ENCODE data around the gene LY86. TPM values are rescaled to one million over a fixed set of nuclear protein-coding genes. Genes with fewer than 3 reads are reported as not detected.

Gene LY86
- total RNA-seq, 2 donors from 2014 or later, result 0.82 to 5.2 TPM

GRCh38 chr6:6679633-6680032, 91.1 kb downstream of the LY86 start:
- Histone ChIP-seq H3K4me1 (peaks cover 0 to 12% of the 10 kb centered on the region in 2 donors), H3K27ac (no peak overlapping the region), H3K27me3 (no peaks in the 10 kb centered on the region), H3K4me3 (no peak overlapping the region), H3K9me3 (no peaks in the 10 kb centered on the region), H3K36me3 (no peaks in the 10 kb centered on the region)
- TF ChIP-seq, protein P1, sequence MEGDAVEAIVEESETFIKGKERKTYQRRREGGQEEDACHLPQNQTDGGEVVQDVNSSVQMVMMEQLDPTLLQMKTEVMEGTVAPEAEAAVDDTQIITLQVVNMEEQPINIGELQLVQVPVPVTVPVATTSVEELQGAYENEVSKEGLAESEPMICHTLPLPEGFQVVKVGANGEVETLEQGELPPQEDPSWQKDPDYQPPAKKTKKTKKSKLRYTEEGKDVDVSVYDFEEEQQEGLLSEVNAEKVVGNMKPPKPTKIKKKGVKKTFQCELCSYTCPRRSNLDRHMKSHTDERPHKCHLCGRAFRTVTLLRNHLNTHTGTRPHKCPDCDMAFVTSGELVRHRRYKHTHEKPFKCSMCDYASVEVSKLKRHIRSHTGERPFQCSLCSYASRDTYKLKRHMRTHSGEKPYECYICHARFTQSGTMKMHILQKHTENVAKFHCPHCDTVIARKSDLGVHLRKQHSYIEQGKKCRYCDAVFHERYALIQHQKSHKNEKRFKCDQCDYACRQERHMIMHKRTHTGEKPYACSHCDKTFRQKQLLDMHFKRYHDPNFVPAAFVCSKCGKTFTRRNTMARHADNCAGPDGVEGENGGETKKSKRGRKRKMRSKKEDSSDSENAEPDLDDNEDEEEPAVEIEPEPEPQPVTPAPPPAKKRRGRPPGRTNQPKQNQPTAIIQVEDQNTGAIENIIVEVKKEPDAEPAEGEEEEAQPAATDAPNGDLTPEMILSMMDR (IDR thresholded peaks at IDR 0.05), result no peak
- DNase-seq (ENCODE audit: low spot score), result no peak

GRCh38 chr6:6680526-6680925, 92.0 kb downstream of the LY86 start:
- H3K4me3 ChIP-seq, result no peak overlapping the region
- TF ChIP-seq, protein P1 (IDR thresholded peaks at IDR 0.05), result no peak
- no peaks in the 10 kb centered on the region for H3K36me3 ChIP-seq
- H3K27me3 ChIP-seq, result no peaks in the 10 kb centered on the region
- peaks cover 0 to 12% of the 10 kb centered on the region in 2 donors for H3K4me1 ChIP-seq
- no peaks in the 10 kb centered on the region for H3K9me3 ChIP-seq
- no peak for DNase-seq (ENCODE audit: low spot score)
- H3K27ac ChIP-seq, result no peak overlapping the region

DNA sequence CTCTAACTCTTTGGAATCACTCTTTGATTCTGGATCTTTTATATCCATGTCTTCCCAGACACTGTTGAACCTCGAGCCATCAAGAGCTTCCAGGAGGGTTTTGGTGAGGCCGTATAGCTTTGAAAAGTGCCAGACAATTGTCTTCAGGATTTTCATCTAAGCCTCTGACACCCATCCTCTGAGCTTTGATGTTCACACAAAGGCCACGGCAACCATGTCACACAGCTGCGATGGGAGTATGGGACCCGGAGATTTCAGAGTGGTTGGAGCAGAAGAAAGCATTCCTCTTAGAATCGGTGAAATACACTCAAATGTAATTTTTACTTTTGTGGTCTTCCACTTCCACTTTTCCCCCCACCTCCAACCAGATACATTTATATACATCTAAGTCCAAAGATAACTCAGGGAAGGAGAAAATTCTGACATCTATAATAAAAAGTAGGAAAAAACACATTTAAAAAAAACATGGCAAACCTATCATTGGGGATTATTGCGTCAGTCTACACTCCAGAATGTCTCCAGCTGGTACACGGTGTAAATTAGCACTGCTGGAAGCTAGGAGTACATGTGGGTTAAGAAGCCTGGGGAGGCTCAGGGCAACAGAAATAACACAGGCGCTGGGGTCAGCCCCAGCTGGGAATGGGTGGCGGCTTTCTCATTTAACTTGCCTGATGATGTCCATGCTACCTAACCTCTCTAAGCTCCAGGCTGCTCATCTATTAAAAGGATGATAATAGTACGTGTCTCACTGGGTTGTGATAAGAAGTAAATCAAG, 92.7 kb downstream of the LY86 start:
- Histone ChIP-seq H3K36me3 (no peaks in the 10 kb centered on the region), H3K9me3 (no peaks in the 10 kb centered on the region), H3K27ac (no peak overlapping the region), H3K4me3 (no peak overlapping the region), H3K27me3 (no peaks in the 10 kb centered on the region), H3K4me1 (peaks cover 0 to 12% of the 10 kb centered on the region in 2 donors)
- TF ChIP-seq, protein P1 (IDR thresholded peaks at IDR 0.05), result no peak
- no peak for DNase-seq (ENCODE audit: low spot score)

DNA sequence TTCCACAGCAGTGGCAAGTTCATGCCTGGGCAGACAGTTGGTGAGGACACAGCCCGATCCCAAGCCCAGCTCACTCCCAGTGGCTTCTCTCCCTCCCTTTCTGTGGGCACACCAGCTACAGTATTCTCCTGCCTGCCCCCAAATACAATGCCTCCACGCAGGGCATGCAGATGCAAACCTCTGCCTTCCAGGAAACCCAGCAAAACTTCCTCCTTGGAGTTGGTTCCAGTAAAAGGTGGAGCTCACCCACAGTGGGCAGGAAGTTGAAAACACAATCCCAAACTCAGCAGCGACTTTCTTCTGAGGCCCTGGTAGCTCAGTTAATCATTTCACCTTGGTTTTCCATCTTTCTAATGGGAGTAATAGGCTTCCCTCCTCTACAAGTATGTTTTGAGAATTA, 93.7 kb downstream of the LY86 start:
- Histone ChIP-seq H3K9me3 (no peaks in the 10 kb centered on the region), H3K4me3 (no peak overlapping the region), H3K27me3 (no peaks in the 10 kb centered on the region), H3K27ac (no peak overlapping the region), H3K4me1 (peaks cover 0 to 12% of the 10 kb centered on the region in 2 donors), H3K36me3 (no peaks in the 10 kb centered on the region)
- TF ChIP-seq, protein P1 (IDR thresholded peaks at IDR 0.05), result no peak
- no peak for DNase-seq (ENCODE audit: low spot score)

GRCh38 chr6:6683969-6684833, 95.7 kb downstream of the LY86 start:
- H3K9me3 ChIP-seq, result no peaks in the 10 kb centered on the region
- peaks cover 0 to 27% of the 10 kb centered on the region in 2 donors for H3K4me1 ChIP-seq
- no peaks in the 10 kb centered on the region for H3K36me3 ChIP-seq
- no peaks in the 10 kb centered on the region for H3K27me3 ChIP-seq
- H3K4me3 ChIP-seq, result no peak overlapping the region
- TF ChIP-seq, protein P1 (IDR thresholded peaks at IDR 0.05), result no peak
- H3K27ac ChIP-seq, result no peak overlapping the region
- DNase-seq (ENCODE audit: low spot score), result no peak

All from right atrium auricular region (tissue), 2 donors.